Cardiac fibroblast (primary cell): ENCODE measurements around the gene PITX1.

Source experiments
- DNase-seq, 2 donors: peaks; one replicate each; pipeline versions ENCODE4 v3.0.0 to v3.0.0-alpha.2; 2010; ENCODE audit warnings: low read depth in 2 of 2
- H3K4me3 ChIP-seq, 2 donors: replicated peaks in 1 of 2; 1 replicate in 1 of 2; 2 replicates in 1 of 2; pipeline ENCODE4 v1.5.1; 2011; ENCODE audit warnings: low read depth in 2 of 2, low read length in 2 of 2, mild to moderate bottlenecking in 2 of 2, moderate library complexity in 1 of 2
- TF ChIP-seq, protein P1 (sequence below): IDR thresholded peaks from one replicate; pipeline ENCODE4 v1.5.1; 2011; ENCODE audit warnings: low read depth, mild to moderate bottlenecking, low read length, inconsistent platforms

Gene PITX1

DNA sequence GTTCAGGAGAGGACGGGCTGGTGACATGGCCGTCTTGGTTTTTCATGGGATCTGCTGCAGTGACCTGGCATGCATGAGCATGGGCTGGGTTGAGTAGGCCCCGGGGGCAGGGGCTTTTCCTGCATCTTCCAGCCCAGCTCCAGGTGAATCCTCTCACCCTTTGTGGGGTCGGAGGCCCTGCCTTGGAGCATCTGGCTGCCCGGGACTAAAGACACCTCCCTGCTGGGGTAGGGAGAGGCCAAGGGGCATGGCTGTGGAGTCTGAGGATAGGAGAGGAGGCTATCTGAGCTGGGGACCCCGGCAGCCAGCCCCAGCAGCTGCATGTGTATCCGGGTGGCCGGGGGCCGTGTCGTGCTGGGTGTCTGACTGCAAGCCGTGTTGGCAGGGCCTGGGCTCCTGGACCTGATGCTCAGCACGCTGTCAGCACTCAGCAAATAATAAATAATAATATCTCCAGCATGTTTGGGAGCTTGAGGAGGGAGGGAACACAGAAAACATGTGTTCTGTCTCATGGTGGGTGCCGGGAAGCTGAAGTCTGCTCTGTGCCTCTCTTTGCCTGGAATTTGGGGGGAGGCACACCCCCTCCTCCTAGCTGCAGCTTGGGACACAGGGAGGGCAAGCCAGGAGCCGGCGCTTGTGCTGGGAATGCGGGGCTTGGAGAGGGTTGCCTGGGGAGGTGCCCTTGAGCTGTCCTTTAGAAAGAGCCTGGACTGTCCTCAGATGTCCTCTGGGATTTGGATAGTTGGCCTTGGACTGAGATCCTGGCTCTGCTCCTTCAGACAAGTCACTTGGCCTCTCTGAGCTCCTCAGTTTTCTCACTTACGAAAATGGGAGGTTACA lies 28.4 kb upstream of the PITX1 start:
- DNase-seq, result no peak

DNA sequence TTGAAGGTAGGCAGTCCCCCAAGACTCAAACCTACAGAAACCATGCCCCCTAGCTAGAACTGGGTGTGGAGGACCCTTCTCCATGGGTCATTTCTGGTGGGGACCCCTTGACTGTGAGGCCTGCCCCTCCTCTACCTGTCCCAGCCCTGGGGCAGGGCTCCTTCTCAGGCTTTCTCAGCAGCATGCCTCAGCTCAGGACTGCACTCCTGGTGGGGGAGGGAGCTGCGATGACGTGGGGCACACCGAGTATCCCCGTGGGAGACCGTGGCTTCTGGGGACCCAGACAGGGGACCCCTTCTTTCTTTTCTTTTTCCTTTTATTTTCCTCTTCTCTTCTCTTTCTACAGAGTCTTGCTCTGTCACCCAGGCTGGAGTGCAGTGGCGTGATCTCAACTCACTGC lies 27.0 kb upstream of the PITX1 start:
- DNase-seq, result no peak
- TF ChIP-seq, protein P1, sequence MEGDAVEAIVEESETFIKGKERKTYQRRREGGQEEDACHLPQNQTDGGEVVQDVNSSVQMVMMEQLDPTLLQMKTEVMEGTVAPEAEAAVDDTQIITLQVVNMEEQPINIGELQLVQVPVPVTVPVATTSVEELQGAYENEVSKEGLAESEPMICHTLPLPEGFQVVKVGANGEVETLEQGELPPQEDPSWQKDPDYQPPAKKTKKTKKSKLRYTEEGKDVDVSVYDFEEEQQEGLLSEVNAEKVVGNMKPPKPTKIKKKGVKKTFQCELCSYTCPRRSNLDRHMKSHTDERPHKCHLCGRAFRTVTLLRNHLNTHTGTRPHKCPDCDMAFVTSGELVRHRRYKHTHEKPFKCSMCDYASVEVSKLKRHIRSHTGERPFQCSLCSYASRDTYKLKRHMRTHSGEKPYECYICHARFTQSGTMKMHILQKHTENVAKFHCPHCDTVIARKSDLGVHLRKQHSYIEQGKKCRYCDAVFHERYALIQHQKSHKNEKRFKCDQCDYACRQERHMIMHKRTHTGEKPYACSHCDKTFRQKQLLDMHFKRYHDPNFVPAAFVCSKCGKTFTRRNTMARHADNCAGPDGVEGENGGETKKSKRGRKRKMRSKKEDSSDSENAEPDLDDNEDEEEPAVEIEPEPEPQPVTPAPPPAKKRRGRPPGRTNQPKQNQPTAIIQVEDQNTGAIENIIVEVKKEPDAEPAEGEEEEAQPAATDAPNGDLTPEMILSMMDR, result no peak
- H3K4me3 ChIP-seq, result no peak overlapping the region

More for the DNA sequence above, 28.4 kb upstream of the PITX1 start:
- no peak overlapping the region for H3K4me3 ChIP-seq
- TF ChIP-seq, protein P1, result no peak

DNA sequence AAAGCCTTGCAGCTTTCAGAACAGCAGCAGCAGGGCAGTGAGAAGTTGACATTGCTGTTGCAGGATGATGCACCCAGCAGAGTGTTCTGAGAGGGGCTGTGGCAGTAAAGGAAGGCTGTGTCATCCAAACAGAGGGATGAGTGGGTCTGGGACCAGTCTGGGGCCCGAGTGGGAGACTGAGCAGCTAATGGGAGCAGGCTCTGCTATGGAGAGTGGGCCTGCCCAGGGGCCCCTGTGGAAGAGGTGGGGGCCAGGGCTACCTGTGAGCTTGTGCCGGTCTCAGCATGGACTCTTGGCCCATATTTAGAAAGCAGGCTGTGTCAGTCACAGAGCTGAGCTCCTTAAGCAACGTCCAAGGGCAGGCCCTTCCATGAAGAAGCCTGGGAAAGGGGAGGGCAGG lies 26.0 kb upstream of the PITX1 start:
- no peak for DNase-seq
- TF ChIP-seq, protein P1, result no peak
- H3K4me3 ChIP-seq, result no peak overlapping the region

DNA sequence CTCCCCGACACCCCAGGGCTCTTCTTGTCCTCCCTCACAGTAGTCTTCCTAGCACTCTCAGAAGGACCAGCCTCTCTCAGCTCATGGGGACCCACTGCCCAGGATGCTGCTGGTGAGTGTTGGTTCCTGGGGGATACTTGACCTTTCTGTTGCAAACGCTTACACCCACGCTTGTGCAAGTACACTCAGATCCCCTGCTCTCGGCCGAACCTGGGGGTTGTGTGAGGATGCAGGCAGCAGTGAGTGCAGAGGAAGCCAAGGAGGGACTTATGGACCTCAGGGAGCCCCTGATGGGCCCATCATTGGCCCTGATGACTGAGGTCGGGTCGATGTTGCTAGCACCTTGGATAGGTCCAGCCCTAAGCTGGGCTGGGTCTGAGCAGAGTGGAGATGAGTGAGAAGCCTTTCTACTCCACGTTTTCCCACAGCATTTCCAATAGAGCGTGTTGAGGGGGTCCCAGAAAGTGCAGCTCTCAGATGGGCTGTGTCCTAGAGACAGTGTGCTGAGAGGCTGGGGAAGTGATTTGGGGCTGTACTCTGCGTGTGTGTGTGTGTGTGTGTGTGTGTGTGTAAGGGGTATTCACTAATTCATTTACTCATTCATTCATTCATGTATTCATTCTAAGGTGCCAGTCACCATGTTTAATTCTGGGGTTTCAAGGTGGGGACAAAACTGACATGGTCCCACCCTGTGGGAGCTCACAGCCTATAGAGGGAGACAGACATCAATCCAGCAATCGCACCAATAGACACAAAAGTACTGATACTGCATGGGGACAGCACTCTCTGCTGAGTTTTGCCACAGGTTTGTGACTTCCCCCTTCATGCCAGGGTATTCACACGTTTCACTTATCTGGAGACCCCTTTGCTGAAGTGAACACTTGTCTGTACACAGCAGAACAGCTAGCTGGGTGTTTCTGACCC lies 25.2 kb upstream of the PITX1 start:
- no peak overlapping the region for H3K4me3 ChIP-seq
- TF ChIP-seq, protein P1, result no peak
- DNase-seq, result no peak

DNA sequence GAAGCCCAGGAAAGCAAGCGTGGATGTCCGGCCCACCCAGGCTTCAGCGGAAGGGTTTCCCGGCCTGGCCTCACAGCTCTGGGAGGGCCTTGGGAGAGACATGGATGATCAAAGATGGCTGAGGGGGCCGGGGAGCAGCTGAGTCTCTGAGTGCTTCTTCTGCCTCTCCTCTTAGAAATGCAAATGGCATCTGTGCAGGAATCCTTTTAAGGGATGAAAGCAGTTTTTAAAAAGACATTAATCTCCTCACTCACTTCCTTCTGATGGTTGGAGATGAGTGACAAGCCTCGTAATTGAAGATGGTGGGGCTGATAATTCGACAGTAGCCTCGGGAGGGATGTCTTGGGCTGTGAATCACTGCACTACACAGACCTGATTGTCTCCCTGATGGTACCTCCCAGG lies 24.3 kb upstream of the PITX1 start:
- no peak overlapping the region for H3K4me3 ChIP-seq
- DNase-seq, result no peak
- TF ChIP-seq, protein P1, result no peak

DNA sequence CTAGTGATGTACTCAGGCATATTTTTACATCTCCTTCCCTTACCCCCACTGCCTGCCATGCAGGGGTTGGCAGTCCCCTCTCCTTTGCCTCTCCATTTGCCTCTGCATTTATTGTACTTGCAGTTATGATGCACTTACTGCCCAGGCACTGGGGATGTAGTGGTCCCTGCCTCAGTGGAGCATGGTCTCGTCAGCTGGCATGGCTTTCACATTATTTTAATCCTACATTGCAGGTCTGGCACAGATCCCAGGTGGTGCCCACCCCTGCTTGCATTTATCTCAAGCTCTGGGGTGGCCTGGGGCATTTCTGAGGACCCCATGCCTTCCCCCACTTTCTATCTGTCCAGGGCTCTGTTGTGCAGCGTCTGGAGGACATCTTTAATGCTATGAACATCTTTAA lies 23.2 kb upstream of the PITX1 start:
- TF ChIP-seq, protein P1, result no peak
- H3K4me3 ChIP-seq, result no peak overlapping the region
- no peak for DNase-seq
